AG09309 (cell line): ENCODE data around the gene LDAH.
"Not testable (repeated sequence)": the region's sequence is repeated elsewhere in the genome, so short reads cannot be mapped to it uniquely, and the experiment has no call there.

Experiments used
- DNase-seq: peaks from one replicate; pipeline ENCODE4 v3.0.0-alpha.2; 2010; ENCODE audit warnings: low read depth
- H3K4me3 ChIP-seq: 2 replicates; pipeline ENCODE4 v1.5.1; 2011; ENCODE audit warnings: mild to moderate bottlenecking, low read depth, low read length, moderate library complexity; ENCODE audit not compliant: control insufficient read depth
- TF ChIP-seq, protein P1 (sequence below): IDR thresholded peaks from 2 replicates; pipeline ENCODE4 v1.5.1; 2011; ENCODE audit warnings: mild to moderate bottlenecking, low read depth, low read length, inconsistent platforms; ENCODE audit not compliant: insufficient read depth, control insufficient read depth; ENCODE audit errors: missing control alignments

LDAH gene

DNA sequence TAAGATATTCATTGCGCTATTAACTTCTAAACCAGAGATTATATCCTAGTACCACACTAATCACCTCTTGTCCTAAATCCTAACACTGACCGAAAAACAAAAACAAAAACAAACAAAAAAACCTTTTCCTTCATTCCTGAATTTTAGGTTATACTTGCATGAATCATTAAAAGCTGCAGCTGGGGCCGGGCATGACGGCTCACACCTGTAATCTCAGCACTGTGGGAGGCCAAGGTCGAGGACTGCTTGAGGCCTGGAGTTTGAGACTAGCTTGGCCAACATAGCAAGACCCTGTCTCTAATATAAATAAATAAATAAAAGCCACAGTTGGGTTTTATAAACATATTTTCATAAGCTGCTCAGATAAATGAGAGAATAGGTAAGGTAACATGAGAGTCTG, 96.0 kb downstream of the LDAH start:
- H3K4me3 ChIP-seq, result no peak overlapping the region
- no peak for DNase-seq
- TF ChIP-seq, protein P1, sequence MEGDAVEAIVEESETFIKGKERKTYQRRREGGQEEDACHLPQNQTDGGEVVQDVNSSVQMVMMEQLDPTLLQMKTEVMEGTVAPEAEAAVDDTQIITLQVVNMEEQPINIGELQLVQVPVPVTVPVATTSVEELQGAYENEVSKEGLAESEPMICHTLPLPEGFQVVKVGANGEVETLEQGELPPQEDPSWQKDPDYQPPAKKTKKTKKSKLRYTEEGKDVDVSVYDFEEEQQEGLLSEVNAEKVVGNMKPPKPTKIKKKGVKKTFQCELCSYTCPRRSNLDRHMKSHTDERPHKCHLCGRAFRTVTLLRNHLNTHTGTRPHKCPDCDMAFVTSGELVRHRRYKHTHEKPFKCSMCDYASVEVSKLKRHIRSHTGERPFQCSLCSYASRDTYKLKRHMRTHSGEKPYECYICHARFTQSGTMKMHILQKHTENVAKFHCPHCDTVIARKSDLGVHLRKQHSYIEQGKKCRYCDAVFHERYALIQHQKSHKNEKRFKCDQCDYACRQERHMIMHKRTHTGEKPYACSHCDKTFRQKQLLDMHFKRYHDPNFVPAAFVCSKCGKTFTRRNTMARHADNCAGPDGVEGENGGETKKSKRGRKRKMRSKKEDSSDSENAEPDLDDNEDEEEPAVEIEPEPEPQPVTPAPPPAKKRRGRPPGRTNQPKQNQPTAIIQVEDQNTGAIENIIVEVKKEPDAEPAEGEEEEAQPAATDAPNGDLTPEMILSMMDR, result no peak

DNA sequence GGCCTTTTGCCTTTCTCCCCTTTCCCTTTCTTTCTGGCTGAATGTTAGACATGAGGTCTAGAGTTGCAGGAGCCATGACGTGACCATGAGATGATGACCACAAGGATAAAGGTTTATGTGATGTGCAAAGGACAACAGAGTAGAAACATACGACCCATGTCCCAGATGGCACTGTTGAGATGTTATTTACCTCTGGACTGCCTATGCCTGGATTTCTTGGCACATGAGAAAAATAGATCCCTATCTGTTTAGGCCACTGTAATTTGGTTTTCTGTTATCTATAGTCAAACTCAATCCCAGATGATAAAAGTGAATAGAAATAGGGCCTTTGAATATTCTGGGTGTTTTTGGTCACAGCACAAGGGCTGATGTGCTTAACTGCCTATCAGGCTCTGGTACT, 97.1 kb downstream of the LDAH start:
- TF ChIP-seq, protein P1, result no peak
- DNase-seq, result no peak

DNA sequence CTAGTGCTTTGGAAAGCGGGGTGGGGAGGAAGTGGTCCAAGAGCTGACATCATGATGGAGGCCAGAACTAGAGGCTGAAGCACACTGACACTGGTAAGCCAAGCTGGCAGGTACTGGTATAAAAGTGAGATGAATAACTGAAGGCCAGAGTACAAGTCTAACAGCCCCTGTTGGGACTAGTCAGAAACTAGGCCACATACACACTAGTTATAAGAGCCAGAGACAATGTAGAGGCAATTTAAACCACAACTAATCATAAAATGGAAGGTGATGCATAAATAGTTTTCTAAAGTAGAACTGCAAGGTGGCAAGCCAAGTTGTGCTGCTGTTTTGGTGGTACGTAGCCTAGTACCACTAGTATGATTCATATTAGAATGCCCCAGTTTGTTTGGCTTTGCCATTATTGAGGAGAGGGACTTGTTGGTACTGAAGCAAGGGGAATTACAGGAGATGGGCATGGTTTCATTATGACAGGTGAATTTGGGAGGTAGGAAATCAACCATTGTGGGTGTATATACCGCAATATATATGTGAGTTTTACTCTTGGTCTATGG, 98.3 kb downstream of the LDAH start:
- no peak overlapping the region for H3K4me3 ChIP-seq
- TF ChIP-seq, protein P1, result no peak
- DNase-seq, result no peak

More for the DNA sequence above, 97.1 kb downstream of the LDAH start:
- no peak overlapping the region for H3K4me3 ChIP-seq

DNA sequence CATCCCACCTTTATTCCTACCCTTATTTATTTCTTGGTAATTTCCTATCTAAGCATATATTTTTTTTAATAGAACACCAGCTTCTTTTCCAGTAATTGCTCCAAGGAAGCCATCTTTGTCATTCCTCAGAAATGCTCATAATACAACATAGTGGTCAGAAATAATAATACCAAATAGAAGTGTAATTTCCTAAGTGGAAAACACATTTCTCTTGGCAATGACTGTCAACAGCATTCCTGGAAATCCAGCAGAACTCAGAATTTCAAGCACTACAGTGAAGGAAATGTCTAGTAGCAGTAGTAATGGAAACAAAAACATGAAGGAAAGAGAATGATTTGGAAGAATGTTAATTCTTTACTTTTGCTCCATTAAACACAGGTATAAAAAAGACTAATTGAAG, 99.4 kb downstream of the LDAH start:
- no peak overlapping the region for H3K4me3 ChIP-seq
- DNase-seq, result no peak
- TF ChIP-seq, protein P1, result no peak

DNA sequence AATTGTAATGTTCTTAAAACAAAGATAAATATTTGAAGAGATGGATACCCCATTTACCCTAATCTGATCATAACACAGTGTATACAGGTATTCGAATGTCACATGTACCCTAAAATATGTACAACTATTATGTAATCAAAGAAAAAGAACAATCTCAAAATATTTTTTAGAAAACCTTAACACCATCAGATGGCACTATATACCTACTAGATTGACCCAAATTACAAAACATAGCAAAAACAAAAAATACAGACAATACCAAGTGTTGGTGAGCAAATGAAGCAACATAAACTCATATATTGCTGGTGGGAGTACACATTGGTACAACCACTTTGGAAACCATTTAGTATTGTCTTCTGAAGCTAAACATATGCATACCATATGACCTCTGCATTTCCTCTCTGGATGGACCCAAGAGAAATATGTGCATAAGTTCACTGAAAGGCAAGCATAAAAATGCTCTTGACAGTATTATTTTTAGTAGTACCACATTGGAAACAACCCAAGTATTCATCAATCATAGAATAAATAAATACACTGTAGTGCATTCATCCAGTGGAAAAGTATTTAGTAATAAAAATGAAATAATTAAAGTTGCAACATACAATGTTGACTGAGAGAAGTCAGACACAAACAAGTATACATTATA, 100.2 kb downstream of the LDAH start:
- DNase-seq, result no peak
- H3K4me3 ChIP-seq, result no peak overlapping the region
- TF ChIP-seq, protein P1, result no peak

DNA sequence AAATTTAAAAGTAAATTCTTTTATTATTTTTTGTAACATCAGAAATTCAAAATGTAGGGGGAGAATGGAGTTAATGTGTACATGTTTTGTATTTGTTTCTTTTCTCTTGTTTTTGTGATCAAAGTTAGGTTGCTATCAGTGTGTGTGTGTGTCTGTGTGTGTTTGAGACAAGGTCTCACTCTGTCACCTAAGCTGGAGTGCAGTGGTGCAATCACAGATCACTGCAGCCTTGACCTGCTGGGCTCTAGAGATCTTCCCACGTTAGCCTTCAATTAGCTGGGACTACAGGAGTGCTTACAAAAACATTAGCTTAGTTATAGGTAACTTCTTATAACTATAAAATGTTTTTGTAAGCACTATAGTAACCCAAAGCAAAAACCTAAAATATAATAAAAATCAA, 105.3 kb downstream of the LDAH start:
- TF ChIP-seq, protein P1, result no peak
- H3K4me3 ChIP-seq, result no peak overlapping the region
- DNase-seq, result no peak

DNA sequence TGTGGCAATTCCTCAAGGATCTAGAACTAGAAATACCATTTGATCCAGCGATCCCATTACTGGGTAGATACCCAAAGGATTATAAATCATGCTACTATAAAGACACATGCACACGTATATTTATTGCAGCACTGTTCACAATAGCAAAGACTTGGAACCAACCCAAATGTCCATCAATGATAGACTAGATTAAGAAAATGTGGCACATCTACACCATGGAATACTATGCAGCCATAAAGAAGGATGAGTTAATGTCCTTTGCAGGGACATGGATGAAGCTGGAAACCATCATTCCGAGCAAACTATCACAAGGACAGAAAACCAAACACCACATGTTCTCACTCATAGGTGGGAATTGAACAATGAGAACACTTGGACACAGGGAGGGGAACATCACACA, 106.7 kb downstream of the LDAH start:
- not testable (repeated sequence) for H3K4me3 ChIP-seq, DNase-seq

DNA sequence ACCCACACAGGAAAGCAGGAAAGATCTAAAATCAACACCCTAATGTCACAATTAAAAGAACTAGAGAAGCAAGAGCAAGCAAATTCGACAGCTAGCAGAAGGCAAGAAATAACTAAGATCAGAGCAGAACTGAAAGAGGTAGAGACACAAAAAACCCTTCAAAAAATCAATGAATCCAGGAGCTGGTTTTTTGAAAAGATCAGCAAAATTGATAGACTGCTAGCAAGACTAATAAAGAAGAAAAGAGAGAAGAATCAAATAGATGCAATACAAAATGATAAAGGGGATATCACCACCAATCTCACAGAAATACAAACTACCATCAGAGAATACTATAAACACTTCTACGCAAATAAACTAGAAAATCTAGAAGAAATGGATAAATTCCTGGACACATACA, 108.5 kb downstream of the LDAH start:
- H3K4me3 ChIP-seq, DNase-seq: not testable (repeated sequence)

DNA sequence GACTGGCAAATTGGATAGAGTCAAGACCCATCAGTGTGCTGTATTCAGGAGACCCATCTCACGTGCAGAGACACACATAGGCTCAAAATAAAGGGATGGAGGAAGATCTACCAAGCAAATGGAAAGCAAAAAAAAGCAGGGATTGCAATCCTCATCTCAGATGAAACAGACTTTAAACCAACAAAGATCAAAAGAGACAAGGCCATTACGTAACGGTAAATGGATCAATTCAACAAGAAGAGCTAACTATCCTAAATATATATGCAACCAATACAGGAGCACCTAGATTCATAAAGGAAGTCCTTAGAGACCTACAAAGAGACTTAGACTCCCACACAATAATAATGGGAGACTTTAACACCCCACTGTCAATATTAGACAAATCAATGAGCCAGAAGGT, 109.3 kb downstream of the LDAH start:
- not testable (repeated sequence) for H3K4me3 ChIP-seq, DNase-seq

DNA sequence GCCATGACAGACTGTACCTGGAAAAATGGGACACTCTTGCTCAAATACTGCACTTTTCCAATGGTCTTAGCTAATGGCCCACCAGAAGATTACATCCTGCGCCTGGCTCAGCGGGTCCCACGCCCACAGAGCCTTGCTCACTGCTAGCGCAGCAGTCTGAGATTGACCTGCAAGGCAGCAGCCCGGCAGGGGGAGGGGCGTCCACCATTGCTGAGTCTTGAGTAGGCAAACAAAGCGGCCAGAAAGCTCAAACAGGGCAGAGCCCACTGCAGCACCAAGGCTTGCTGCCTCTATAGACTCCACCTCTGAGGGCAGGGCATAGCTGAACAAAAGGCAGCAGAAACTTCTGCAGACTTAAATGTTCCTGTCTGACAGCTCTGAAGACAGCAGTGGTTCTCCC, 111.3 kb downstream of the LDAH start:
- H3K4me3 ChIP-seq, DNase-seq: not testable (repeated sequence)
